OCI-LY1 (cell line): ENCODE results near the gene RAB3IL1.
A peak's percentile ranks its signal among the peaks of the same experiment; 100 is the strongest.

Source experiments
- H2AFZ ChIP-seq: fragments of 200-600 bp; sonication (generic), shearing (Covaris generic); 2 replicates; pipeline ENCODE4 v1.6.0; 2014; ENCODE audit warnings: antibody characterized with exemption, mild to moderate bottlenecking, low read length
- H3F3A ChIP-seq: fragments of 200-600 bp; sonication (generic), shearing (Covaris generic); 2 replicates; pipeline ENCODE4 v1.6.0; 2014; ENCODE audit warnings: mild to moderate bottlenecking, antibody characterized with exemption, low read length, moderate library complexity; ENCODE audit not compliant: insufficient read depth
- H3K27ac ChIP-seq: fragments of 200-600 bp; sonication (generic); 2 replicates; pipeline ENCODE4 v1.5.1; 2014; ENCODE audit warnings: low read length, mixed run types, mild to moderate bottlenecking, low read depth; ENCODE audit not compliant: poor library complexity, severe bottlenecking
- H3K27me3 ChIP-seq: fragments of 200-600 bp; sonication (generic); 2 replicates; pipeline ENCODE4 v1.6.0; 2014; ENCODE audit warnings: antibody characterized with exemption, mild to moderate bottlenecking, low read length, moderate library complexity; ENCODE audit not compliant: insufficient read depth
- H3K36me3 ChIP-seq: fragments of 200-600 bp; sonication (generic); 2 replicates; pipeline ENCODE4 v1.6.1; 2014; ENCODE audit warnings: mild to moderate bottlenecking, antibody characterized with exemption, low read length, moderate library complexity, mixed read lengths; ENCODE audit not compliant: insufficient read depth
- H3K4me1 ChIP-seq: fragments of 200-600 bp; sonication (generic); 2 replicates; pipeline ENCODE4 v1.5.1; 2014; ENCODE audit warnings: mild to moderate bottlenecking, low read length, moderate library complexity; ENCODE audit not compliant: insufficient read depth, severe bottlenecking
- H3K4me2 ChIP-seq: fragments of 200-600 bp; sonication (generic), shearing (Covaris generic); 2 replicates; pipeline ENCODE4 v1.6.1; 2014; ENCODE audit warnings: low read length
- H3K4me3 ChIP-seq: fragments of 200-600 bp; sonication (generic); 2 replicates; pipeline ENCODE4 v1.5.1; 2014; ENCODE audit warnings: low read length, low read depth, mild to moderate bottlenecking, mixed read lengths; ENCODE audit not compliant: poor library complexity, severe bottlenecking
- H3K79me2 ChIP-seq: fragments of 200-600 bp; shearing (Covaris generic); 2 replicates; pipeline ENCODE4 v1.6.1; 2016; ENCODE audit warnings: mixed run types, low read length, mixed read lengths; ENCODE audit not compliant: insufficient read depth
- H3K9ac ChIP-seq: fragments of 200-600 bp; sonication (generic), shearing (Covaris generic); 2 replicates; pipeline ENCODE4 v1.6.1; 2014; ENCODE audit warnings: mild to moderate bottlenecking, low read length, mixed read lengths
- H3K9me2 ChIP-seq: fragments of 200-600 bp; sonication (generic), shearing (Covaris generic); 2 replicates; pipeline ENCODE4 v1.6.1; 2014; ENCODE audit warnings: low read depth, mild to moderate bottlenecking, low read length, mixed read lengths
- H3K9me3 ChIP-seq: fragments of 200-600 bp; shearing (Covaris generic); 2 replicates; pipeline ENCODE4 v1.6.1; 2014; ENCODE audit warnings: low read length, mixed read lengths
- H4K20me1 ChIP-seq: fragments of 200-600 bp; sonication (generic), shearing (Covaris generic); 2 replicates; pipeline ENCODE4 v1.6.0; 2016; ENCODE audit warnings: mild to moderate bottlenecking, low read length; ENCODE audit not compliant: insufficient read depth
- CTCF ChIP-seq: fragments of 200-600 bp; sonication (generic), shearing (Covaris generic); IDR thresholded peaks from 2 replicates; pipeline ENCODE4 v1.5.1; 2017; ENCODE audit warnings: mild to moderate bottlenecking, antibody characterized with exemption, low read length, moderate library complexity, mixed read lengths
- EZH2 ChIP-seq: fragments of 200-600 bp; sonication (generic), shearing (Covaris generic); IDR thresholded peaks from 2 replicates; pipeline ENCODE4 v1.8.0; 2017; ENCODE audit warnings: borderline replicate concordance, mixed run types, mild to moderate bottlenecking, antibody characterized with exemption, low read length, moderate library complexity, mixed read lengths

Gene RAB3IL1

GRCh38 chr11:61898247-61898582 is 19.2 kb downstream of the RAB3IL1 start:
- no peak for TF ChIP-seq EZH2
- no peak for TF ChIP-seq CTCF
- Histone ChIP-seq H3K4me1 (peaks cover 6% of the 10 kb centered on the region), H3K79me2 (no peaks in the 10 kb centered on the region), H3K4me3 (no peak overlapping the region), H3K27ac (no peak overlapping the region), H3F3A (no peaks in the 10 kb centered on the region), H3K27me3 (no peaks in the 10 kb centered on the region), H3K9me3 (no peaks in the 10 kb centered on the region), H3K4me2 (no peak overlapping the region), H3K9ac (no peak overlapping the region), H3K36me3 (no peaks in the 10 kb centered on the region), H2AFZ (no peak overlapping the region), H4K20me1 (no peaks in the 10 kb centered on the region), H3K9me2 (no peaks in the 10 kb centered on the region)

- Histone ChIP-seq H3F3A (no peaks in the 10 kb centered on the region), H3K27me3 (no peaks in the 10 kb centered on the region), H3K4me3 (no peak overlapping the region), H2AFZ (no peak overlapping the region), H3K36me3 (no peaks in the 10 kb centered on the region), H3K9me2 (no peaks in the 10 kb centered on the region), H3K79me2 (no peaks in the 10 kb centered on the region), H3K27ac (no peak overlapping the region), H3K4me2 (no peak overlapping the region), H3K4me1 (peaks cover 6% of the 10 kb centered on the region), H4K20me1 (no peaks in the 10 kb centered on the region), H3K9ac (no peak overlapping the region), H3K9me3 (no peaks in the 10 kb centered on the region)
- TF ChIP-seq EZH2, result no peak
- peak; percentile 75 for TF ChIP-seq CTCF
Measured at GRCh38 chr11:61897387-61898246, 19.7 kb downstream of the RAB3IL1 start.

- Histone ChIP-seq H3K36me3 (no peaks in the 10 kb centered on the region), H3K27ac (no peak overlapping the region), H3K9me3 (no peaks in the 10 kb centered on the region), H3K4me1 (peaks cover 12% of the 10 kb centered on the region), H3K4me3 (no peak overlapping the region), H3K4me2 (no peak overlapping the region), H3K27me3 (no peaks in the 10 kb centered on the region), H4K20me1 (no peaks in the 10 kb centered on the region), H3K9ac (no peak overlapping the region), H3K9me2 (no peaks in the 10 kb centered on the region), H2AFZ (no peak overlapping the region), H3K79me2 (no peaks in the 10 kb centered on the region), H3F3A (no peaks in the 10 kb centered on the region)
- TF ChIP-seq CTCF (no peak), EZH2 (no peak)
Measured at GRCh38 chr11:61896665-61897386, 20.5 kb downstream of the RAB3IL1 start.
